GM23248 (cell line): ENCODE results near the gene TEDDM1.

Experiments used
- EZH2 ChIP-seq: fragments of 200-600 bp; sonication (generic); IDR thresholded peaks from 2 replicates; pipeline ENCODE4 v1.6.1; 2018; ENCODE audit warnings: antibody characterized with exemption, mild to moderate bottlenecking; ENCODE audit not compliant: insufficient read depth, poor library complexity, severe bottlenecking
- EZH2phosphoT487 ChIP-seq: fragments of 200-600 bp; sonication (generic); IDR thresholded peaks from 2 replicates; pipeline ENCODE4 v1.6.1; 2018; ENCODE audit warnings: antibody characterized with exemption, moderate library complexity, mild to moderate bottlenecking, low read depth; ENCODE audit not compliant: insufficient read depth

DNA sequence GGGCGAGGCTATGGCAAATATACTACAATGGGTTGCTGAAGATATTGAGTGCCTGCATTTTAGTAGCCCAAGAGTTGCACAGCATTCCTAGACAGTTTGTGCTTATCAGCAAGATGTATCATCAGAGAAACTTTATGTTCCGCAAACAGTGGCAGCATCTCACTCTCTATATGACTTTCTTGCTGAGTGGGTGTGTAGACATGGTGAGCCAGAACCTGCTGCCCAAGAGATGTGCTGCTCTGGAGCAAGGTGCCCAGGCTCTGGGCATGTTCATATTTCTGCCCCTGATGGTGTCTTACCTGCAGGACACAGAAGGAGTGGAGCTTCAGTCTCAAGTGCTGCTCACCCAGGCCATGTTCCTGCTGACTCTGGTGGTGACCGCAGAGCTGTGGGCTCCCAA, 41.3 kb upstream of the TEDDM1 start:
- no peak for TF ChIP-seq EZH2
- no peak for TF ChIP-seq EZH2phosphoT487
